Measurements from ENCODE around the gene FBXL16.

The FBXL16 gene

DNA sequence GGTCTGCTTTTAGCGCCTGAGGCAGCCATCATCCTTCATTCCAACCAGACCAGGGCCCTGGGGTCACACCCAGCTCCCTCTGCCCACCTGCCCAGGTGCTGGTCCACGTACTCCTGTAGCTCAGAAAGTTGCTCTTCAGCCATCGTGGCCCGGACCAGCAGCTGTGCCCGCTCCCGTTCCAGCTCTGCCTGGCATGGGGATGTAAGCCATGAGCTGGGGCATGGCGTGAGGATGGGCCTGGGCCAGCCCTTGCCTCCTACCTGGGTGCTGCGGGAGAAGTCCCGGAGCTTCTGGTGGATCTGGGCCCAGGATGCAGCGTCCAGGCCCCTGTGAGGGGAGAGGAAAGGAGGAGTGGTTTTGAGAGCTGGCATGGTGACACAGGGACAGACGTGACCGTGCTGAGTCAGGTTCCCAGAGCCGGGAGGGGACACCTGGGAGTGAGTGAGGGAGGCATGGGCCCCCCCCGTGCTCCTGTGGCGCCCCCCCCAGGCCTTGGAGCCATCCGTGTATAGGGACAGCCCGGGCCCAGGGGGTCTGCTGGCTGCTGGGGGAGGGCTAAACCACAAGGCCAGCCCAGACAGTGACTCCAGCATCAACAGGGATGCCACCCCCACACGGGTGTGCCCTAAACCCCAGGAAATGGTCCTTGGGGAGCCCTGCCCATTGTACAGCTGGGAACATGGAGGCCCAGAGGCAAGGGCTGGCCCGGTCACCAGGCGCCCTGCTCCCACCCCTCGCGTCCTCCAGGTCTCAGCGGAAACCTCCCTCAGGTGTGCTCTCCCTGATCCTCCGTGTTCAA lies 17.4 kb upstream of the FBXL16 start:
- no peak for DNase-seq

- DNase-seq = peak in 1 of 2 donors; percentile 42
Observed at GRCh38 chr16:721765-722540, 16.4 kb upstream of the FBXL16 start.

DNA sequence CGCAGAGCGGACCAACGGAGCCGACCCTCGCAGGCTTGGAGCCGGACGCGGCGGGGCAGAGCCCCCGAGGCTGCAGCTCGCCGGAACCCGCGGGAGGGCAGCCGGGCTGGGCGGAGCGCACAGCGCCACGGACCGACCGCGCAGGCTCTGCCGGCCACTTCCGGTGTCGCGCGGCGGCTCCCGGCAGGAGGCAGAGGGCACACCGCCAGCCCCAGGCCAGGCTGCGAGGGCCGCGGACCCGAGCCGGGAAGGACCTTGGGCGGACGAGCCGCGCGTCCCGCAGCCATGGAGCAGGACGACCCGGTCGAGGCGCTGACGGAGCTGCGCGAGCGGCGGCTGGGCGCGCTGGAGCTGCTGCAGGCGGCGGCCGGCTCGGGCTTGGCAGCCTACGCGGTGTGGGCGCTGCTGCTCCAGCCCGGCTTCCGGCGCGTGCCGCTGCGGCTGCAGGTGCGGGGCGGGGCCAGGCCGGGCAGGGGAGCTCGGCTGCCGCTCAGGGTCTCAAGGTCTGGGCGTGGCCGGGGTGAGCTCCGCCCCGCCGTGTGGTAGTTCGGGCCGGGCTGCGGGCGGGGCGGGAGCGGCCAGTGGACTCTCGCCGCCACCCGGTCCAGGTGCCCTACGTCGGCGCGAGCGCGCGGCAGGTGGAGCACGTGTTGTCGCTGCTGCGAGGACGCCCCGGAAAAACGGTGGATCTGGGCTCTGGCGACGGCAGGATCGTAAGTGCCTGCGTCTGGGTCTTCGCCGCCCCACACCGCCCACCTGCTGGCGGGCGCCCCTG lies 15.6 kb upstream of the FBXL16 start, which contains the start of gene ANTKMT:
TSS of gene ANTKMT (plus strand) at position 157 of the 775 bp plus-strand sequence. CDS start at position 286, 129 bp downstream.
- peak; percentile 80 to 82 for DNase-seq

DNA sequence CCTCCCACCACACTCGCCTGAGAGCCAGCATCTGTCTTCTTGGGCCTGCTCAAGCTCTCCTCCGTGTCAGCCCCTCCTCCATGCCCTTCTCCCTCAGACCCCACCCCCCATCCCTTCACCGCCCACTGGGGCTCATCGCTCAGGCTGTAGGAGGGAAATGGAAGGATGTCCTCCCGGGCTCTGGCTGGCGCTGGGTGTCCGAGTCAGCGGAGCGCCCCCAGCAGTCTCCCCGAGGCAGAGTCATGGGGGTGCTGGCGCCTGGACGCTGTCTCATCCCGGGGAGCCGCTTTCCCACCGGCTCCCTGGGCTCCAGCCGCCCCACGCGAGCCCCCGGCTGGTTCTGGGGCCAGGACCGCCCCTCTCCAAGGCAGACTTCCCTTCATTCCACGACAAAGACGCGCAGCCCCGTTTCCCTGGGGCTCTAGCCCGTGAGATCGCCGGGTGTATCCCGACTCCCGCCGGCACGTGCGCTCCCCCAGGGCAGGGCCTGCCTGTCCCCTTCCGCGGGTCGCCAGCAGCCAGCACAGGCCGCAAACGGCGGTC lies 14.9 kb upstream of the FBXL16 start:
- DNase-seq = peak in 1 of 2 donors; percentile 43

DNA sequence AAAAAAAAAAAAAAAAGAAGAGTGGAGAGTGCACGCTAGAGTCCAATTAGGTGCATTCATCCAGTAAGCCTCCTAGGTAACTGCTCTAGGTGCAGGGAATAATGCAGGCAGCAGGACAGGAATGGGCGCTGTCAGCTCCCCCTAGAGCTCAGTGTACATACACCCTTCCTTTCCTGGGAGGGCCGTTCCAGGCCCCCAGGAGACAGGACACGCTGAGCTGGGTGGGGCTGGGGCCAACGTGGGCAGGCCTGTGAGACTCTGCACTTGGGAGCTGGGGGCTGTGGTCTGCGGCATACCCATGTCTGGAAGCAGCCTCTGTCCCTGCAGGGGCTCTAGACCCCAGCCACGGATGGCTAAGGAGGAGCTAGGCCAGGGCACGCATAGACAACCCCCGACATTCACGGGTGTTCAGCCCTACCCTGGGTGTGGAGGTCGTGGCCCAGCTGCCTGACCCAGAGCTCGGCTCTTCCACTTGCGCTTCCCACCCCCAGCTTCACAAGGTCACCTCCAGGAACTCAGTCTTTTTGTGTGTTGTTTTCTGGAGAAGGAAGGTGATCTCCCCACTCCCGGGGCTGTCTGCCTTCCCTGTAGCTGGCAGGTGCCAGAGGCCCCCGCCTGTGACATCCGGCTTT lies 14.3 kb upstream of the FBXL16 start:
- DNase-seq = no peak

DNA sequence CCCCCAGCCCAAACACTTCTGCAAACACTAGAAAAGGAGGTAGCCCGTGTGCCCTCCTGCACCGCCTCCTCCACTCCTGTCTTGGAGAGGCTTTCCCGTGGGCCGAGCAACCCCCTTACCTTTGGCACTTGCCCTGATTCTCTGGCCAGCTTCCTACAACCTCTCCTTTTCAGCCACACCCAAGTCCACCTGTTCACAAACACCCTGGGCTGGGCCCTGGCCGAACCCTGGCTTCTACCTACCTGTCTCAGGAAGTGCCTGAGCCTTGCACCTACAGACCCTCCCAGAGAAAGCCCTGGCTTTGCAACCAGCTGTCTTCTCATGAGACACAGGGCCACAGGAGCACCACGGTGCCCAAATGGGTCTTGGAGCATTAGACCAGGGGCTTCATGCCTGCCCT lies 13.3 kb upstream of the FBXL16 start:
- no peak for DNase-seq

GRCh38 chr16:718389-718788 lies 12.8 kb upstream of the FBXL16 start:
- no peak for DNase-seq

GRCh38 chr16:717450-718245 lies 12.0 kb upstream of the FBXL16 start:
- no peak for DNase-seq

DNA sequence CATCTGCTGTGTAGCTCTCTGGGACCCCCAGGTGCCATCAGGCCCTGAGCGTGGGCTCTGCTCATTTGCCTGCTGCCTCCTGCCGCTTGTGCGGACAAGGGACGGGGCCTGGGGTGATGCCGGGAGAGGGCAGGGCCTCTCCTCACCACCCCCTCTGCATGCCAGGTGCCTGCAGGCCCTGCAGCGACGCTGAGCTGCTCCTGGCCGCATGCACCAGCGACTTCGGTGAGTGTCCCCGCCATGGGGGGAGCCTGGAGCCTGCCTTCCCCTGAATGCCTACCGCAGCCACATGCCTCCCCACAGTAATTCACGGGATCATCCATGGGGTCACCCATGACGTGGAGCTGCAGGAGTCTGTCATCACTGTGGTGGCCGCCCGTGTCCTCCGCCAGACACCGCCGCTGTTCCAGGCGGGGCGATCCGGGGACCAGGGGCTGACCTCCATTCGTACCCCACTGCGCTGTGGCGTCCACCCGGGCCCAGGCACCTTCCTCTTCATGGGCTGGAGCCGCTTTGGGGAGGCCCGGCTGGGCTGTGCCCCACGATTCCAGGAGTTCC lies 11.2 kb upstream of the FBXL16 start:
- no peak for DNase-seq

DNA sequence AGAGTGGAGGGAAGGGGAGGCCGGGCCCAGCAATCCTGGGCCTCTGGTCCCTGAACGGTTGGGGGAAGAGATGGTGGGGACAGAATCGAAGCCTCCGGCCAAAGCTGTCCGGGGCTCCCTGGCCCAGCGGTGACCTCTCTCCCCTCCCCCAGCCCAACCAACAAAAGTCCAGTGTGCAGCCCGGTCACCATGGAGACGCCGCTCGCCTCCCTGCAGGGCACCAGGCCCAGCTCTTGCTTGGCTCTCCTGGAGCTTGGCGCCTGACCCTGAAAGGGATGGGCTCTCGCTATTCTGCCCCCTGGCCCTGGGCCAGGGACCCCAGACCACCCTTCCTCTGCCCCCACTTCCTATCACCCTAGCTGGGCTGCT lies 10.6 kb upstream of the FBXL16 start:
- no peak for DNase-seq

DNA sequence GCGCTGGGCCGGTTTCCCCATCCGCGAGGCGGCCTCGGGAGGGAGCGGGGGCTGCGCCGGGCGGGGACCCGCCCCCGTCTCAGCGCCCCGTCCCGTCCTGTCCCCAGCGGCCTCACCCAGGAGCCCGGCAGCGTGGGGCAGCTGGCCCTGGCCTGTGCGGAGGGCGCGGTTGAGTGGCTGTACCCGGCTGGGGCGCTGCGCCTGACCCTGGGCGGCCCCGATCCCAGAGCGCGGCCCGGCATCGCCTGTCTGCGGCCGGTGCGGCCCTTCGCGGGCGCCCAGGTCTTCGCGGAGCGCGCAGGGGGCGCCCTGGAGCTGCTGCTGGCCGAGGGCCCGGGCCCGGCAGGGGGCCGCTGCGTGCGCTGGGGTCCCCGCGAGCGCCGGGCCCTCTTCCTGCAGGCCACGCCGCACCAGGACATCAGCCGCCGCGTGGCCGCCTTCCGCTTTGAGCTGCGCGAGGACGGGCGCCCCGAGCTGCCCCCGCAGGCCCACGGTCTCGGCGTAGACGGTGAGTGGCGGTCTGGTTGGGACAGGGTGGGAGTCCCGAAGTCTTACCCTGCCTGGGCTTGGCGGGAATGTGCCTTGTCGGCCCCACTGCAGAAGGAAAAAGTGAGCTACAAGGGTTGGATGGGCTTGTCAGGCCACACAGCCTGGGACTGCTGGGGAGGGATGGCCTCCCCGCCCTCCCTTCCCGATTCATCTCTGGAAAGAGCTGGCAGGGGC lies 10.0 kb upstream of the FBXL16 start:
- DNase-seq = no peak

GRCh38 chr16:714558-715476 lies 9.2 kb upstream of the FBXL16 start, which contains the start of gene METRN:
Gene METRN (plus strand): TSS chr16:715118. CDS start chr16:715290, 172 bp downstream.
- DNase-seq = peak; percentile 85 to 88

- DNase-seq = no peak
Observed at GRCh38 chr16:714079-714478, 8.5 kb upstream of the FBXL16 start.

DNA sequence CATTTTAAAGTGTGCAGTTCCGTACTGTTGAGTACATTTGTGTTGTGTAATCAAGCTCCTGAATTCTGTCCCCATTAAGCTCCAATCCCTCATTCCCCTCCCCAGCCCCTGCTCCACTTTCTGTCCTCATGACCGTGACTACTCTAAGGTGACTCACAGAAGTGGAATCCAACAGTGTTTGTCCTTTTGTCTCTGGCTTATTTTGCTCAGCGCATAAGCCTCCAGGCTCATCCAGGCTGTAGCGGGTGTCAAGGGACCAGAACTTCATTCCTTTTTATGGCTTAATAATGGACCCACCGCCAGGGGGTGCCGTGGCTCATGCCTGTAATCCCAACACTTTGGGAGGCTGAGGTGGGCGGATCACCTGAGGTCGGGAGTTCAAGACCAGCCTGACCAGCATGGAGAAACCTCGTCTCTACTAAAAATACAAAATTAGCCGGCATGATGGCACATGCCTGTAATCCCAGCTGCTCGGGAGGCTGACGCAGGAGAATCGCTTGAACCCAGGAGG lies 7.2 kb upstream of the FBXL16 start:
- peak; percentile 40 to 53 for DNase-seq

GRCh38 chr16:711548-712320 lies 6.1 kb upstream of the FBXL16 start:
- DNase-seq = peak; percentile 78

DNA sequence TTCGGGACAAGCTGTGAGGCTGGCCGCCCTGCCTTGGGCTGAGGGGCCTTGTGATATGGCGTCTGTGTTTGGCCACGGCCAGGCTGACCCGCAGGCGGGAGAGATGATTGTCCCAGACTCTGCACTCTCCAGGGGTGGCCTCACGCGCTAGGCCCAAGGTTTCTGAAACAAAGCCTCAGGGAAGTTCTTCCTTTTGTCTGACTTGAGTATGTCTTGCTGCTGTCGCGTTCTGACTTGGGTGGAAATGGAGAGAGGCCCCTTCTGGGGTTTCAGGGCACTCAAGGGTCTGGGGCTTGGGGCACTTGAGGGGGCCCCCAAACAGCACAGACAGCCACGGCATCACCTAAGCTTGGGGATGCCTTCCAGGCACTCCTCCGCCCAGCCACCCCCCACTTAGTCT lies 5.5 kb upstream of the FBXL16 start:
- no peak for DNase-seq

DNA sequence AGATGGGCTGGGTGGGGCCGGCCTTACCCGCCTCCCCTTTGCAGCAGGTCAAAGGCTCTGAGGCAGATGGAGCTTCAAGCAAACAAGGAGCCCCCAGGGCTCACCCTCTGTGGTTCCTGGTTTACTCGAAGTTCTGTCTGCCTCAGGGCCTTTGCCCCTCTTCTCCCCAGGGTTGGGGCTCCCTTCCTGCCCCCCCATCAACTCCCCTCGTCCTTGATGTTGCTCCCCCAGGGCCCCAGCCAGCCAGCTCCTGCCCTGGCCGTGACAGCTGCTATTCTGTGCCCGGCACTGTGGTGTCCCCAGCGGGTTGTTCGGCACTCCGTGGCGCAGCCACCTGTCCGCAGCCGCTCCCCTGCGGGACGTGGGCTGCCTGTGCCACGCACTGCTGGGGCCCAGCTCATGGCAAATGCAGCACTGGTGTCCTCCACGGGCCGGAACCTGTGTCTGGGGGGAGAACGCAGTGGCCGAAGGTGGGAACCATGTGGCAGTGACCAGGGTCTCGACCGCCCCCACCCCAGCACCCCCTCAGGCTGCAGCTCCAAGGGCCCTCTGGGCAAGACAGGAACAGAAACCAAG lies 5.0 kb upstream of the FBXL16 start:
- no peak for DNase-seq
